Sigmoid colon (tissue), 3 donors: ENCODE results near the gene CDH23.

ENCODE experiments used
- POLR2A ChIP-seq, 2 donors: fragments of 450-650 bp; IDR thresholded peaks; one replicate each; pipeline ENCODE4 v1.6.1; 2016; ENCODE audit warnings: antibody characterized with exemption in 2 of 2, mild to moderate bottlenecking in 2 of 2, moderate library complexity in 2 of 2
- TF ChIP-seq, protein P1 (sequence below), 4 experiments: fragments of 450-650 bp in 3 of 4; fragments of 200-600 bp in 1 of 4; IDR thresholded peaks; one replicate each; pipeline ENCODE4 v1.5.1; 2016 to 2019; ENCODE audit warnings: antibody characterized with exemption in 4 of 4, mild to moderate bottlenecking in 3 of 4, moderate library complexity in 2 of 4

DNA sequence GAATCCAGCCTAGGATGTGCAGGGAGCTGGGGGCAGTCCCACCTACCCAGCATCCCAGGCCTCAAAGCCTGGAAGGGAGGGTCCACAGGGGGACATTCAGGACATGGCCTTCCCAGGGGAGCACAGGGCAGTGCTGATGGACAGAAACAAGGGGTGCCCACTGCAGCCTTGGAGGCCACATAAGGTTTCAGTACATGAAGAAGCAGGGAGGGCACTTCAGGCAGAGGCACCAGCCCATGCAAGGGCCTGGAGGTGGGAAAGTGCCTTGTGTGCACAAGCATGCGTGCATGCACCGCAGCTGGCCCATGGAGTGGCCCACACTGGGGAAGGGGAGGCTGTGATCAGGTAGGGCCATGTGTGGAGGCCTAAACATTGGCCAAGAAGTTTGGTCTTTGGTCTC lies 313.8 kb downstream of the CDH23 start:
- TF ChIP-seq, protein P1, sequence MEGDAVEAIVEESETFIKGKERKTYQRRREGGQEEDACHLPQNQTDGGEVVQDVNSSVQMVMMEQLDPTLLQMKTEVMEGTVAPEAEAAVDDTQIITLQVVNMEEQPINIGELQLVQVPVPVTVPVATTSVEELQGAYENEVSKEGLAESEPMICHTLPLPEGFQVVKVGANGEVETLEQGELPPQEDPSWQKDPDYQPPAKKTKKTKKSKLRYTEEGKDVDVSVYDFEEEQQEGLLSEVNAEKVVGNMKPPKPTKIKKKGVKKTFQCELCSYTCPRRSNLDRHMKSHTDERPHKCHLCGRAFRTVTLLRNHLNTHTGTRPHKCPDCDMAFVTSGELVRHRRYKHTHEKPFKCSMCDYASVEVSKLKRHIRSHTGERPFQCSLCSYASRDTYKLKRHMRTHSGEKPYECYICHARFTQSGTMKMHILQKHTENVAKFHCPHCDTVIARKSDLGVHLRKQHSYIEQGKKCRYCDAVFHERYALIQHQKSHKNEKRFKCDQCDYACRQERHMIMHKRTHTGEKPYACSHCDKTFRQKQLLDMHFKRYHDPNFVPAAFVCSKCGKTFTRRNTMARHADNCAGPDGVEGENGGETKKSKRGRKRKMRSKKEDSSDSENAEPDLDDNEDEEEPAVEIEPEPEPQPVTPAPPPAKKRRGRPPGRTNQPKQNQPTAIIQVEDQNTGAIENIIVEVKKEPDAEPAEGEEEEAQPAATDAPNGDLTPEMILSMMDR (IDR thresholded peaks at IDR 0.05), result no peak
- no peak for TF ChIP-seq POLR2A (IDR thresholded peaks at IDR 0.05)
